ENCODE results near the gene RYR3.
"Not testable (repeated sequence)": the region's sequence is repeated elsewhere in the genome, so short reads cannot be mapped to it uniquely, and the experiment has no call there.

RYR3 gene

DNA sequence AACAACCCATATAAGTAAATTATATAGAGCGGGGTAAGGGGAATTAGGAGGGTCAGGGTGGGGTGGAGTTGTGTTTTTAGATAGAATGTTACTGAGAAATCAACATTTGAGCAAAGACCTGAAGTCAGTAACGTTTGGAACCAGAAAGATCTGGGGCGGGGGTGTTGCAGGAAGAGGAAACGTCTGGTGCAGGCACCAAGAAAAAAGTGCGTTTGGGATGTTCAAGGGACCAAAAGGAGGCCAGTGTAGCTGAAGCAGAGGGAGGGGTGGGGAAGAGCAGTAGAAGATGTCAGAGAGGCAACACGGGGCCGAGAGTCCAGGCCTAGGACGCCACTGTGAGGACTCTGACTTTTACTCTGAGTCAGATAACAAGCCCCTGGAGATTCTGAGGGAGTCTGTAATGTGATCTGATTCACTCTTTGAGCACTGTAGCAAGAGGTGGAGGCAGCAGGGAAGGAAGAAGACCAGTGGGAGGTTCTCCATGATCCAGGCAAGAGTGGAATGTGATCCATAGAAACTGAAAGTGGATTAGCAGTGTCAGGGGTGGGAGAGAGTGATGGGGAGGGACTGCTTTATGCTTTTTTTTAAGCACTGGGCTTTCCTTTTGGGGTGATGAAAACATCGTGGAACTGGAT is 478.3 kb downstream of the RYR3 start:
- Histone ChIP-seq H3K27ac (no peak overlapping the region), H3K4me3 (no peak overlapping the region)

DNA sequence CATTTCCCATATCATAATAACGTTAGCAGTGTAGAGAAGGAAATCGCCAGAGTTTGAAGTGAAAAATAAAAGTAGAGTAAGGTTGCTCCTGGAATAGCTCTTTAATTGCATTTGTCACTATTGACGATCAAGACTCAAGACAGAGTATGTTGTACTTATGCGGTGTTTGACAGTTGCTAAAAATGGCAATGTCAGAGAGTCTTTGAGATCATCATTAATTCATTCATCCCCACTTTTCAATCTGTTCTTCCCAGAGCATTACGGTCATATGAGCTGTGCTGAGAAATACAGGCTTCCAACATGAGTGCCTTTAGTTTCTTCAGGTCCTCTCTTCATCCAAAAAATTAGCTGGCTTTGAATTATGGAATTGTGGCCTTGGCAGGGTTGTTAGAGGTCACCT is 483.7 kb downstream of the RYR3 start:
- no peak overlapping the region for H3K4me3 ChIP-seq
- H3K27ac ChIP-seq: no peak overlapping the region

GRCh38 chr15:33795070-33795469 is 484.3 kb downstream of the RYR3 start:
- Histone ChIP-seq H3K27ac (no peak overlapping the region), H3K4me3 (no peak overlapping the region)

DNA sequence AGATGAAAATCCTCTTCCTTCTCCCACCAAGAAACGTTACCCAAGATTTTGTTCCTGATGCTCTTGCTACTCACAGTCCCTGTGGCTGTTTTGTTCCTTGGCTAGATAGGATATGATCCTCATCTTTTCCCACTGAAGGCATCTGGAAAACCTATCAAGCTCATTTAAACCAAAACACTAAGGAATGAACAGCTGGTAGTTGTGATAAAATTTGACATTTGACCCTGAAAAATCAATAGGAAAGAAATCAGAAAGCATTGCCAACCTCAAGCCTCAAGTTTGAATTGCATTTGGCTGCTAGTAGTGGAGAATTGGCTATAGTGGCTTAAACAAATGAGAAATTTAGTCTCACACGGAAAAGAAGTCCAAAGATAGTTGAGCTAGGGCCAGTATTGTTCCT is 486.9 kb downstream of the RYR3 start:
- no peak overlapping the region for H3K4me3 ChIP-seq
- no peak overlapping the region for H3K27ac ChIP-seq

GRCh38 chr15:33801954-33802353 is 491.2 kb downstream of the RYR3 start:
- H3K27ac ChIP-seq: no peak overlapping the region
- H3K4me3 ChIP-seq: no peak overlapping the region

DNA sequence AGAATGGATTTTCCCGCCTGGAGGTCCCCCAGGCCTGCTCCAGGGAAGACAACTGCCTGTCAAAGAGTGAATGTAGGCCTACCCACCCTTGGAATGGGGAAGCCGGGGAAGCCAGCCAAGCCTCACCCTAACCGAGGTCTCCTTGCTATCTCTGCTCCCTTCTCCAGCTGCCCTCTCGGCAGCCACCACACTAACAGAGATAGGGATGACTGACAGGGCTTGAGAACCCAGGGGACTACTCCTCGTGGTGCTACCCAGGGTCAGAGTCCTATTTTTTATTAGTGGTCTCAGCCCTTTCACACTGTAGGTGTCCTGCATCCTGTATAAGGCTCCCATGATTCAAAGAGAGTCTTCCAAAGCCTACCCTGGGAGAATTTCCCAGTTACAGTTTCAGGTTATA is 496.9 kb downstream of the RYR3 start:
- H3K27ac ChIP-seq: no peak overlapping the region
- no peak overlapping the region for H3K4me3 ChIP-seq

DNA sequence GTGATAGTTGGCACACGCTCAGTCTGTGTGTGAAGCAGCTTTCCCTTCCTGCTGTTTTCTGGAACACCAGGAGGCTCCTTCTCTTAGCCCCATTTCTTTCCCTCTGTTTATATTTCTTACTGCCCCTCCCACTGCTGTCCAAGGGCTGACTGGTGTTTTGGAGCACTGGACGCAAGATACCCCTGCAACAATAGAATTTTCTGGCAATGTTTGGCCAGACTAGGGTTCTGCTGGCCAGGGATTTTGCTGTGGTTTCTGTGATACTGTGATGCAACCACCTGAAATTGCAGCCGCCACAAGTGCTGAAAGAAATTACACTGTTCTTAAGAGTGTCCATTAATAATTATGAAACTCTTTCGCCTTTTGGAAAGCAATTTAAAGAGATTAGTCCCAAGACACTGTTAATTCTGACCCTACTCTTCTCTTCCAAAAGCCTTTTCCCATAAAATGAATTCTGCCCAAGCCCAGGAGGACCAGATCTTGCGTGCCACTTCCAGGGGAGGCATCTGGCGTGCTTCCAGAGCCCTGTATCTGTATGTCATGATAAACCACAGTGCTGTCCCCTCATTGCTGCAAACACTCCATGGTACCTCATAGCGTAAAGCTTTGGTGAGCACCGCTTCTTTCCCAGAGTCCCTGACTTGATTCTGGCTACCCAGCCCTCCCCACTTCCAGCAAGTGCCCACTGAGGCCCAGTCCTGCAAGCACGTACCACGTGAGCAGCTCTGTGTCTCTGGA is 498.1 kb downstream of the RYR3 start:
- Histone ChIP-seq H3K27ac (no peak overlapping the region), H3K4me3 (no peak overlapping the region)

- Histone ChIP-seq H3K27ac (no peak overlapping the region), H3K4me3 (no peak overlapping the region)
These were observed 499.4 kb downstream of the RYR3 start for GRCh38 chr15:33810073-33810595.

GRCh38 chr15:33810806-33811205 is 500.0 kb downstream of the RYR3 start:
- no peak overlapping the region for H3K27ac ChIP-seq

GRCh38 chr15:33813891-33814290 is 503.1 kb downstream of the RYR3 start:
- H3K27ac ChIP-seq: no peak overlapping the region
- H3K4me3 ChIP-seq: no peak overlapping the region

More at GRCh38 chr15:33810806-33811205, 500.0 kb downstream of the RYR3 start:
- no peak overlapping the region for H3K4me3 ChIP-seq

DNA sequence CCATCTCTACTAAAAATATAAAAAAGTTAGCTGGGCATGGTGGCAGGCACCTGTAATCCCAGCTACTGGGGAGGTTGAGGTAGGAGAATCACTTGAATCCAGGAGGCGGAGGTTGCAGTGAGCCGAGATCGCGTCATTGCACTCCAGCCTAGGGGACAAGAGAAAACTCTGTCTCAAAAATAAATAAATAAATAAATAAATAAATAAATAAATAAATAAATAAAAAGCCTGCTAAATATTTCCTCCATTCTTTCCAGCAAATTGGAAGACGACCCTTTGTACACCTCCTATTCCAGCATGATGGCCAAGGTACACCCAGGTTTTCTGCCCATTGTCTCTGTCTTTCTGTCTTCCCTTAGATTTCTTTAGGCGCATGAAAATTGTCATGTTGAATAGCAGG is 508.7 kb downstream of the RYR3 start:
- not testable (repeated sequence) for H3K4me3 ChIP-seq, H3K27ac ChIP-seq

DNA sequence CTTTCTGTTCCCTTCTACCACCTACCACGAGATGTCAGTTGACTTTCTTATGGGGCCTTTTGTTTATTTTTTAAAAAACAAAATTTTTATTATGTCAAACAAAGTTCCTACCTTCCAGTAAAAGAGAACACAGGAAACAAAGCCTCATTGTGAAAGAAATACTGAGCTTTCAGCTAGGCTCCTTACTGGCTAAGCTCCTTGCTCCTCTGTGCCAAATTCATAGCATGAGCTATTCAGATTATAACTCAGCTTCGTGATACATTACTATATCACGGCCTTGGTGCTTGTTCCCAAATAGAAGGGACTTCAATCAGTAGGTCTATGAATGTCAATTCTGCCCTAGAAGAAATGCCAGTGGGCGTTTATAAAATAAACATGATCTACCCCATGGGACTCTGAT is 511.7 kb downstream of the RYR3 start:
- Histone ChIP-seq H3K4me3 (no peak overlapping the region), H3K27ac (no peak overlapping the region)

DNA sequence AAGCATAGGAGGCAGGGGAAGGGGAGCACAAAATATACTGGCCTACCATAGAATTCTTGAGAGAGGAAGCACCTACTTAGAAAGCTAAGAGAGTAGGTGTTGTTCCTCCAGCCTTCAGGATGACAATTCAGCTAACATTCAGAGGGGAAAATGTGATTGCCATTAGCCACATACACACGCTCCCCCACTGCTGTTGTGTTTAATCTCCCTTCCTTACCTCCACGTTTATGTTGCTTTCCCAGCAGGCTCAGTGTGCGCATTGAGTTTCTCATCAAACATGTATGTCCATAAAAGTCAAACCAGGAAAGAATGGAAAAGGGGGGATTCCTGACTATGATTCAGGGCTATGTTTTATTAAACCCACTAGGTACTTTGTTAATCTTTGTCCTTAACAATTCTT is 512.4 kb downstream of the RYR3 start:
- Histone ChIP-seq H3K27ac (no peak overlapping the region), H3K4me3 (no peak overlapping the region)

DNA sequence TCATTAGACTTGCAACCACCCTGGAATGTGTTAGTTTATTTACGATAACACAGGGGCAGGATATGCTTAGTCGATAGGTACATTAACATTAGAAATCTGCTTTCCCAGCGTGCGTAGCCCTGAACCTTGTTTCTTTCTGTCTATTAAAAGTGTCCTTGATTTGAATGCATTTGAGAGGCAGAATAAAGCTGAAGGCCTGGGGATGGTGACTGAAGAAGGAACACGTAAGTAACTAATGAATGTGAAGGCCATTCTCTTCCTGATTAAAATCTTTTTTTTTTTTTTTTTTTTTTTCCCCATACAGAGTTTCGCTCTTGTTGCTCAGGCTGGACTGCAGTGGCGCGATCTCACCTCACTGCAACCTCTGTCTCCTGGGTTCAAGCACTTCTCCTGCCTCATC is 514.7 kb downstream of the RYR3 start:
- Histone ChIP-seq H3K27ac (no peak overlapping the region), H3K4me3 (no peak overlapping the region)

GRCh38 chr15:33826201-33826600 is 515.4 kb downstream of the RYR3 start:
- no peak overlapping the region for H3K4me3 ChIP-seq
- no peak overlapping the region for H3K27ac ChIP-seq

GRCh38 chr15:33830351-33830750 is 519.6 kb downstream of the RYR3 start:
- Histone ChIP-seq H3K4me3 (no peak overlapping the region), H3K27ac (no peak overlapping the region)

DNA sequence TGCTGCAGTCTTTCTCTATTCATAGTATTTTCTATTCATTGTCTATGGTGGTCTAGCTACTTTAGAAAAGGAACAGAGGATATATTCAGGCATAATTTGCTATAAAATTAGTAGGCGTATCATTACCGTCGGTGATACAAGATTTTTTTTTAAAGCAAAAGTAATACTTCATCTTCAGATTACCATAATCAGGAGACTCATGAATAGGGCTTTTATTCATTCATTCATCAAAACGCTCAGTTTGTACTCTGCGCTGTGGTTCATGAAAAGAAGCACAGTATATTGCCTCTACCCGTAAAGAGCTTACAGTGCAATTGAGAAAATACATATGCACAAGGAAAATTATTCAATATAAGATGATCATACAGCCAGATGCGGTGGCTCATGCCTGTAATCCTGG is 520.9 kb downstream of the RYR3 start:
- H3K27ac ChIP-seq: no peak overlapping the region

GRCh38 chr15:33834892-33835743 is 524.4 kb downstream of the RYR3 start:
- H3K27ac ChIP-seq: no peak overlapping the region
- H3K4me3 ChIP-seq: no peak overlapping the region

More for the DNA sequence above, 520.9 kb downstream of the RYR3 start:
- H3K4me3 ChIP-seq: no peak overlapping the region

GRCh38 chr15:33837294-33837693 is 526.5 kb downstream of the RYR3 start:
- Histone ChIP-seq H3K27ac (no peak overlapping the region), H3K4me3 (no peak overlapping the region)

DNA sequence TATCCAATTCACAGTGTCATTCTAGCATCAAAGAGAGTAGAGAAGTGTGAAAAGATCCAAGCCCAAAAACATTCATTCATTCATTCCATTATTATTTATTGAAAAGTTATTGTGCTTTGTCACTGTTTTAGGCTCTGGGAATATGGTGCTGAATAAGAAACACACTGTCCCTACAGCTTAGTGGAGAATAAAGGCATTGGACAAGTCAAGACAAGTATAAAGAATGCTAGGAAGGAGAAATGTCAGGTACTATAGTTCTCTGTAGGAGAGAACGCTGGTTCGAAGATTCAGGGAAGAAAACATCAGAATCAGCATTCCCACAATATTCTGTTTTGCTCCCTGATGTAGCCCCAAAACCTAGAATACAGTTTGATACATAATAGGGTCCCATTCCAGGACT is 528.8 kb downstream of the RYR3 start:
- Histone ChIP-seq H3K27ac (no peak overlapping the region), H3K4me3 (no peak overlapping the region)

- Histone ChIP-seq H3K4me3 (no peak overlapping the region), H3K27ac (no peak overlapping the region)
These were observed 529.8 kb downstream of the RYR3 start for GRCh38 chr15:33840615-33841014.
